Measurements from ENCODE around the gene NUCB2. TPM values are rescaled to one million over a fixed set of nuclear protein-coding genes. Genes with fewer than 3 reads are reported as not detected.
A peak's percentile ranks its signal among the peaks of the same experiment; 100 is the strongest.

NUCB2 gene
- total RNA-seq, 1 experiment from 2014 or later, result 66.6 TPM

GRCh38 chr11:17347676-17348075 is 71.1 kb downstream of the NUCB2 start:
- Histone ChIP-seq H3K4me1 (no peaks in the 10 kb centered on the region), H3K27me3 (replicated peaks; ENCODE audit: control insufficient read depth, insufficient read depth, low read length) (no peaks in the 10 kb centered on the region), H3K9me3 (no peaks in the 10 kb centered on the region), H3K36me3 (ENCODE audit: control insufficient read depth, insufficient read depth, low read length) (no peaks in the 10 kb centered on the region), H3K4me3 (ENCODE audit: low read depth, low read length) (no peak overlapping the region)
- BruUV-seq (replicated peaks), result no TSS peak
- H3K27ac Mint-ChIP-seq (ENCODE audit: unreplicated experiment), result no peak overlapping the region
- H3K4me1 Mint-ChIP-seq (ENCODE audit: low read depth, unreplicated experiment), result peaks cover 9% of the 10 kb centered on the region
- POLR2A ChIA-PET, result no interaction called here
- intact Hi-C loops (cut with micrococcal nuclease; ENCODE audit: unreplicated experiment), result no loop called here
- CTCF ChIA-PET, result interaction anchor here (1.5 kb wide), 1 partner anchor 118 kb away, joined by 3 read pairs; no protein-coding TSS in a partner anchor
- H3K36me3 Mint-ChIP-seq (ENCODE audit: insufficient read depth, unreplicated experiment), result peaks cover 6% of the 10 kb centered on the region
- no peaks in the 10 kb centered on the region for H3K9me3 Mint-ChIP-seq (ENCODE audit: unreplicated experiment)
- no peak overlapping the region for H3K4me3 Mint-ChIP-seq (ENCODE audit: unreplicated experiment)
- peaks cover 4% of the 10 kb centered on the region for H3K27me3 Mint-ChIP-seq (ENCODE audit: insufficient read depth, unreplicated experiment)
- no peak for TF ChIP-seq CTCF (IDR thresholded peaks at IDR 0.05; ENCODE audit: insufficient read depth in 1 of 2, low read depth in 1 of 2, low read length in 1 of 2, severe bottlenecking in 1 of 2, unreplicated experiment in 1 of 2)
- no peak for DNase-seq

- no peak overlapping the region for H3K4me3 ChIP-seq (ENCODE audit: low read depth, low read length)
- ChIA-PET POLR2A (no interaction called here), CTCF (no interaction called here)
- Mint-ChIP-seq H3K27me3 (ENCODE audit: insufficient read depth, unreplicated experiment) (peaks cover 4% of the 10 kb centered on the region), H3K36me3 (ENCODE audit: insufficient read depth, unreplicated experiment) (peaks cover 11% of the 10 kb centered on the region), H3K9me3 (ENCODE audit: unreplicated experiment) (no peaks in the 10 kb centered on the region), H3K4me3 (ENCODE audit: unreplicated experiment) (peak overlapping the region; percentile 91), H3K4me1 (ENCODE audit: low read depth, unreplicated experiment) (peaks cover 14% of the 10 kb centered on the region), H3K27ac (ENCODE audit: unreplicated experiment) (no peak overlapping the region)
- no peaks in the 10 kb centered on the region for H3K27me3 ChIP-seq (replicated peaks; ENCODE audit: control insufficient read depth, insufficient read depth, low read length)
- intact Hi-C loops (cut with micrococcal nuclease; ENCODE audit: unreplicated experiment), result no loop called here
- no peak for TF ChIP-seq CTCF (IDR thresholded peaks at IDR 0.05; ENCODE audit: insufficient read depth in 1 of 2, low read depth in 1 of 2, low read length in 1 of 2, severe bottlenecking in 1 of 2, unreplicated experiment in 1 of 2)
- no peaks in the 10 kb centered on the region for H3K36me3 ChIP-seq (ENCODE audit: control insufficient read depth, insufficient read depth, low read length)
- H3K9me3 ChIP-seq, result no peaks in the 10 kb centered on the region
- peaks cover 4% of the 10 kb centered on the region for H3K4me1 ChIP-seq
- no peak for DNase-seq
- no TSS peak for BruUV-seq (replicated peaks)
These were observed 74.1 kb downstream of the NUCB2 start for GRCh38 chr11:17350455-17351171.

GRCh38 chr11:17351172-17351509 is 74.6 kb downstream of the NUCB2 start:
- intact Hi-C loops (cut with micrococcal nuclease; ENCODE audit: unreplicated experiment), result no loop called here
- peaks cover 14% of the 10 kb centered on the region for H3K4me1 Mint-ChIP-seq (ENCODE audit: low read depth, unreplicated experiment)
- DNase-seq, result no peak
- Histone ChIP-seq H3K4me1 (peaks cover 4% of the 10 kb centered on the region), H3K27me3 (replicated peaks; ENCODE audit: control insufficient read depth, insufficient read depth, low read length) (no peaks in the 10 kb centered on the region), H3K9me3 (no peaks in the 10 kb centered on the region), H3K4me3 (ENCODE audit: low read depth, low read length) (peak overlapping the region; percentile 61), H3K36me3 (ENCODE audit: control insufficient read depth, insufficient read depth, low read length) (no peaks in the 10 kb centered on the region)
- H3K36me3 Mint-ChIP-seq (ENCODE audit: insufficient read depth, unreplicated experiment), result peaks cover 11% of the 10 kb centered on the region
- TF ChIP-seq CTCF (IDR thresholded peaks at IDR 0.05; ENCODE audit: insufficient read depth in 1 of 2, low read depth in 1 of 2, low read length in 1 of 2, severe bottlenecking in 1 of 2, unreplicated experiment in 1 of 2), result peak in 1 of 2 experiments; percentile 17
- BruUV-seq (replicated peaks), result no TSS peak
- peaks cover 4% of the 10 kb centered on the region for H3K27me3 Mint-ChIP-seq (ENCODE audit: insufficient read depth, unreplicated experiment)
- ChIA-PET CTCF (no interaction called here), POLR2A (no interaction called here)
- H3K4me3 Mint-ChIP-seq (ENCODE audit: unreplicated experiment), result peak overlapping the region; percentile 91
- H3K27ac Mint-ChIP-seq (ENCODE audit: unreplicated experiment), result no peak overlapping the region
- H3K9me3 Mint-ChIP-seq (ENCODE audit: unreplicated experiment), result no peaks in the 10 kb centered on the region

Measured in Caco-2 (cell line).